ENCODE data around the gene MED23.

DNA sequence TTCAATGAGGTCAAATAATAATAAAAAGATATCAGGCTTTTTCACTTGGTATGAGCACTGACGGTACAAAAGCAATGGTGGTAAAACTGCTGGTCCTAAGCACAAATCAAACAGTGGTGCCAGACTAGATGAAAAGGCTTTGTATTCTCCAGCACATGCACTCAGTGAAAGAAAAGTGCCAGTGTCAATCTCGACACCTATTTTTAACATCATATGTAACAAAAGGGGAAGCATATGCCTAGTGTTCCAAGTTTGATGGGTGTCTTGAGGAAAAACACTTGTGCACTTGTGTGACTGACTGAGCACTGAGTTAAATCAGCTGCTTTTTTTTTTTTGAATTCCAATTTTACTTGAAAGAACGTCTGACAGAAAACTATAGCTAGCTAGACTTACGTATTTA, 27.3 kb downstream of the MED23 start:
- TF ChIP-seq, protein P1, sequence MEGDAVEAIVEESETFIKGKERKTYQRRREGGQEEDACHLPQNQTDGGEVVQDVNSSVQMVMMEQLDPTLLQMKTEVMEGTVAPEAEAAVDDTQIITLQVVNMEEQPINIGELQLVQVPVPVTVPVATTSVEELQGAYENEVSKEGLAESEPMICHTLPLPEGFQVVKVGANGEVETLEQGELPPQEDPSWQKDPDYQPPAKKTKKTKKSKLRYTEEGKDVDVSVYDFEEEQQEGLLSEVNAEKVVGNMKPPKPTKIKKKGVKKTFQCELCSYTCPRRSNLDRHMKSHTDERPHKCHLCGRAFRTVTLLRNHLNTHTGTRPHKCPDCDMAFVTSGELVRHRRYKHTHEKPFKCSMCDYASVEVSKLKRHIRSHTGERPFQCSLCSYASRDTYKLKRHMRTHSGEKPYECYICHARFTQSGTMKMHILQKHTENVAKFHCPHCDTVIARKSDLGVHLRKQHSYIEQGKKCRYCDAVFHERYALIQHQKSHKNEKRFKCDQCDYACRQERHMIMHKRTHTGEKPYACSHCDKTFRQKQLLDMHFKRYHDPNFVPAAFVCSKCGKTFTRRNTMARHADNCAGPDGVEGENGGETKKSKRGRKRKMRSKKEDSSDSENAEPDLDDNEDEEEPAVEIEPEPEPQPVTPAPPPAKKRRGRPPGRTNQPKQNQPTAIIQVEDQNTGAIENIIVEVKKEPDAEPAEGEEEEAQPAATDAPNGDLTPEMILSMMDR (IDR thresholded peaks at IDR 0.05 in 2 of 3, conservative IDR thresholded peaks at IDR 0.05 in 1 of 3; ENCODE audit: insufficient read depth in 2 of 3, low read depth in 1 of 3, low read length in 3 of 3) = no peak
- TF ChIP-seq MAX (CRISPR knock-in tag; IDR thresholded peaks at IDR 0.05) (no peak), TCF7L2 (IDR thresholded peaks at IDR 0.05; ENCODE audit: low read depth, low read length) (no peak), ZSCAN29 (IDR thresholded peaks at IDR 0.05) (no peak), ZNF644 (tag; IDR thresholded peaks at IDR 0.05; ENCODE audit: low read depth) (no peak), ZNF3 (CRISPR knock-in tag; IDR thresholded peaks at IDR 0.05) (no peak)
- TF ChIP-seq, protein P2, sequence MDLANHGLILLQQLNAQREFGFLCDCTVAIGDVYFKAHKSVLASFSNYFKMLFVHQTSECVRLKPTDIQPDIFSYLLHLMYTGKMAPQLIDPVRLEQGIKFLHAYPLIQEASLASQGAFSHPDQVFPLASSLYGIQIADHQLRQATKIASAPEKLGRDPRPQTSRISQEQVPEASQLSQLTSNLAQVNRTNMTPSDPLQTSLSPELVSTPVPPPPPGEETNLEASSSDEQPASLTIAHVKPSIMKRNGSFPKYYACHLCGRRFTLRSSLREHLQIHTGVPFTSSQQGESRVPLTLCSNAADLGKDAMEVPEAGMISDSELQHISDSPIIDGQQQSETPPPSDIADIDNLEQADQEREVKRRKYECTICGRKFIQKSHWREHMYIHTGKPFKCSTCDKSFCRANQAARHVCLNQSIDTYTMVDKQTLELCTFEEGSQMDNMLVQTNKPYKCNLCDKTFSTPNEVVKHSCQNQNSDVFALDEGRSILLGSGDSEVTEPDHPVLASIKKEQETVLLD (IDR thresholded peaks at IDR 0.05) = no peak
